NCI-H446 treated with DMSO at 0.1 percent for 48 hours (cell line): Measurements from ENCODE around the gene ATG9B.
"Not testable (repeated sequence)": the region's sequence is repeated elsewhere in the genome, so short reads cannot be mapped to it uniquely, and the experiment has no call there.

Source experiments
- DNase-seq: peaks from one replicate; lab custom pipeline; 2025; lab: John Stamatoyannopoulos, UW

The ATG9B gene

GRCh38 chr7:151035026-151035717, 10.9 kb upstream of the ATG9B start:
- DNase-seq, result no peak

GRCh38 chr7:151034312-151035025, 10.2 kb upstream of the ATG9B start:
- no peak for DNase-seq

GRCh38 chr7:151033864-151034249, 9.6 kb upstream of the ATG9B start:
- no peak for DNase-seq

- DNase-seq, result no peak
Measured at GRCh38 chr7:151032936-151033863, 8.9 kb upstream of the ATG9B start.

GRCh38 chr7:151031011-151031410, 6.7 kb upstream of the ATG9B start:
- DNase-seq, result no peak

- DNase-seq, result no peak
Measured at GRCh38 chr7:151028948-151029501, 4.7 kb upstream of the ATG9B start.

GRCh38 chr7:151028131-151028947, 4.0 kb upstream of the ATG9B start, which contains the start of gene ABCB8:
Gene ABCB8 (plus strand): TSS chr7:151028450. CDS start chr7:151028516, 66 bp downstream.
- peak; percentile 96 for DNase-seq

GRCh38 chr7:151027728-151028130, 3.4 kb upstream of the ATG9B start:
- not testable (repeated sequence) for DNase-seq

GRCh38 chr7:151026771-151027727, 2.8 kb upstream of the ATG9B start:
- DNase-seq, result not testable (repeated sequence)

- no peak for DNase-seq
Measured at GRCh38 chr7:151025924-151026671, 1.8 kb upstream of the ATG9B start.

- DNase-seq, result no peak
Measured at GRCh38 chr7:151023232-151023631, 1.1 kb downstream of the ATG9B start.

GRCh38 chr7:151020231-151020630, 4.1 kb downstream of the ATG9B start:
- DNase-seq, result no peak

GRCh38 chr7:151019130-151019447, 5.2 kb downstream of the ATG9B start:
- no peak for DNase-seq

- no peak for DNase-seq
Measured at GRCh38 chr7:151018421-151019129, 5.7 kb downstream of the ATG9B start.

GRCh38 chr7:151017953-151018420, 6.3 kb downstream of the ATG9B start:
- no peak for DNase-seq

- DNase-seq, result no peak
Measured at GRCh38 chr7:151017370-151017952, 6.8 kb downstream of the ATG9B start.

- DNase-seq, result no peak
Measured at GRCh38 chr7:151016942-151017341, 7.4 kb downstream of the ATG9B start.

GRCh38 chr7:151016505-151016904, 7.8 kb downstream of the ATG9B start:
- DNase-seq, result no peak
